ENCODE data around the gene ASCC2. TPM values are rescaled to one million over a fixed set of nuclear protein-coding genes. Genes with fewer than 3 reads are reported as not detected.

Gene ASCC2
- total RNA-seq, 2 experiments from 2014 or later: 84.4 to 90.2 TPM

- no peaks in the 10 kb centered on the region for H3K9me3 Mint-ChIP-seq (ENCODE audit: low read depth)
- ATAC-seq: no peak
- no peak overlapping the region for H3K27ac Mint-ChIP-seq
- CTCF ChIA-PET: interaction anchor here (1.1 kb wide), 1 partner anchor 15 kb away, joined by 3 read pairs; no protein-coding TSS in a partner anchor
- DNase-seq: no peak
- no peak overlapping the region for H3K4me3 Mint-ChIP-seq
- H3K27me3 Mint-ChIP-seq: no peaks in the 10 kb centered on the region
- peaks cover 46% of the 10 kb centered on the region for H3K36me3 Mint-ChIP-seq
- peaks cover 20% of the 10 kb centered on the region for H3K4me1 Mint-ChIP-seq
These were observed 13.4 kb downstream of the ASCC2 start for GRCh38 chr22:29824677-29825076.

GRCh38 chr22:29821291-29822016 is 16.6 kb downstream of the ASCC2 start:
- CTCF ChIA-PET: interaction anchor here (1.0 kb wide), 1 partner anchor 217 kb away, joined by 3 read pairs; no protein-coding TSS in a partner anchor
- Mint-ChIP-seq H3K9me3 (ENCODE audit: low read depth) (no peaks in the 10 kb centered on the region), H3K27me3 (no peaks in the 10 kb centered on the region), H3K36me3 (peaks cover 52% of the 10 kb centered on the region), H3K4me3 (no peak overlapping the region), H3K4me1 (peaks cover 19% of the 10 kb centered on the region), H3K27ac (peak overlapping the region; percentile 83)
- ATAC-seq (peak; percentile 98), DNase-seq (peak; percentile 85)

- H3K27me3 Mint-ChIP-seq: no peaks in the 10 kb centered on the region
- DNase-seq (no peak), ATAC-seq (no peak)
- peak overlapping the region; percentile 83 for H3K27ac Mint-ChIP-seq
- H3K9me3 Mint-ChIP-seq (ENCODE audit: low read depth): no peaks in the 10 kb centered on the region
- H3K36me3 Mint-ChIP-seq: peaks cover 52% of the 10 kb centered on the region
- no peak overlapping the region for H3K4me3 Mint-ChIP-seq
- peaks cover 19% of the 10 kb centered on the region for H3K4me1 Mint-ChIP-seq
- CTCF ChIA-PET: interaction anchor here (0.7 to 1.0 kb wide), 2 partner anchors 108 to 217 kb away, joined by 3 to 5 read pairs; no protein-coding TSS in a partner anchor
These were observed 17.1 kb downstream of the ASCC2 start for GRCh38 chr22:29820961-29821290.

- H3K4me1 Mint-ChIP-seq: peaks cover 19% of the 10 kb centered on the region
- DNase-seq (no peak), ATAC-seq (no peak)
- no peaks in the 10 kb centered on the region for H3K9me3 Mint-ChIP-seq (ENCODE audit: low read depth)
- H3K36me3 Mint-ChIP-seq: peaks cover 43% of the 10 kb centered on the region
- CTCF ChIA-PET: no interaction called here
- peak overlapping the region; percentile 29 for H3K27ac Mint-ChIP-seq
- no peaks in the 10 kb centered on the region for H3K27me3 Mint-ChIP-seq
- H3K4me3 Mint-ChIP-seq: no peak overlapping the region
These were observed 18.6 kb downstream of the ASCC2 start for GRCh38 chr22:29819501-29819900.

GRCh38 chr22:29817724-29818123 is 20.4 kb downstream of the ASCC2 start:
- no peaks in the 10 kb centered on the region for H3K27me3 Mint-ChIP-seq
- no peak overlapping the region for H3K27ac Mint-ChIP-seq
- peaks cover 19% of the 10 kb centered on the region for H3K4me1 Mint-ChIP-seq
- DNase-seq (no peak), ATAC-seq (no peak)
- peaks cover 33% of the 10 kb centered on the region for H3K36me3 Mint-ChIP-seq
- no peaks in the 10 kb centered on the region for H3K9me3 Mint-ChIP-seq (ENCODE audit: low read depth)
- no peak overlapping the region for H3K4me3 Mint-ChIP-seq
- CTCF ChIA-PET: interaction anchor here (0.7 kb wide), 1 partner anchor 579 kb away, joined by 5 read pairs; the partner anchor contains the start of gene SEC14L2

GRCh38 chr22:29816980-29817379 is 21.1 kb downstream of the ASCC2 start:
- peaks cover 33% of the 10 kb centered on the region for H3K36me3 Mint-ChIP-seq
- CTCF ChIA-PET: no interaction called here
- peaks cover 16% of the 10 kb centered on the region for H3K4me1 Mint-ChIP-seq
- no peak for DNase-seq
- H3K27me3 Mint-ChIP-seq: no peaks in the 10 kb centered on the region
- H3K4me3 Mint-ChIP-seq: no peak overlapping the region
- H3K9me3 Mint-ChIP-seq (ENCODE audit: low read depth): no peaks in the 10 kb centered on the region
- peak overlapping the region; percentile 41 for H3K27ac Mint-ChIP-seq
- no peak for ATAC-seq

GRCh38 chr22:29816539-29816938 is 21.5 kb downstream of the ASCC2 start:
- peaks cover 12% of the 10 kb centered on the region for H3K4me1 Mint-ChIP-seq
- DNase-seq (no peak), ATAC-seq (no peak)
- H3K27me3 Mint-ChIP-seq: no peaks in the 10 kb centered on the region
- no peak overlapping the region for H3K4me3 Mint-ChIP-seq
- H3K36me3 Mint-ChIP-seq: peaks cover 32% of the 10 kb centered on the region
- H3K9me3 Mint-ChIP-seq (ENCODE audit: low read depth): no peaks in the 10 kb centered on the region
- H3K27ac Mint-ChIP-seq: no peak overlapping the region
- CTCF ChIA-PET: interaction anchor here (0.8 kb wide), 1 partner anchor 44 kb away, joined by 3 read pairs; no protein-coding TSS in a partner anchor

- H3K27me3 Mint-ChIP-seq: no peaks in the 10 kb centered on the region
- CTCF ChIA-PET: interaction anchor here (0.8 kb wide), 1 partner anchor 44 kb away, joined by 3 read pairs; no protein-coding TSS in a partner anchor
- no peak for DNase-seq
- ATAC-seq: no peak
- peaks cover 8% of the 10 kb centered on the region for H3K4me1 Mint-ChIP-seq
- no peak overlapping the region for H3K4me3 Mint-ChIP-seq
- H3K9me3 Mint-ChIP-seq (ENCODE audit: low read depth): no peaks in the 10 kb centered on the region
- no peak overlapping the region for H3K27ac Mint-ChIP-seq
- peaks cover 28% of the 10 kb centered on the region for H3K36me3 Mint-ChIP-seq
These were observed 21.9 kb downstream of the ASCC2 start for GRCh38 chr22:29816128-29816527.

GRCh38 chr22:29815580-29815979 is 22.5 kb downstream of the ASCC2 start:
- CTCF ChIA-PET: interaction anchor here (0.8 kb wide), 1 partner anchor 43 kb away, joined by 3 read pairs; no protein-coding TSS in a partner anchor
- no peak overlapping the region for H3K27ac Mint-ChIP-seq

GRCh38 chr22:29814003-29814402 is 24.1 kb downstream of the ASCC2 start:
- DNase-seq: no peak
- no peak for ATAC-seq
- Mint-ChIP-seq H3K36me3 (peaks cover 25% of the 10 kb centered on the region), H3K27ac (no peak overlapping the region), H3K9me3 (ENCODE audit: low read depth) (no peaks in the 10 kb centered on the region), H3K4me1 (peaks cover 2% of the 10 kb centered on the region), H3K4me3 (no peak overlapping the region), H3K27me3 (no peaks in the 10 kb centered on the region)
- CTCF ChIA-PET: no interaction called here

More at GRCh38 chr22:29815580-29815979, 22.5 kb downstream of the ASCC2 start:
- peaks cover 4% of the 10 kb centered on the region for H3K4me1 Mint-ChIP-seq
- no peak overlapping the region for H3K4me3 Mint-ChIP-seq
- no peak for DNase-seq
- no peak for ATAC-seq
- H3K36me3 Mint-ChIP-seq: peaks cover 27% of the 10 kb centered on the region
- H3K27me3 Mint-ChIP-seq: no peaks in the 10 kb centered on the region
- H3K9me3 Mint-ChIP-seq (ENCODE audit: low read depth): no peaks in the 10 kb centered on the region

GRCh38 chr22:29813563-29813962 is 24.5 kb downstream of the ASCC2 start:
- H3K4me1 Mint-ChIP-seq: no peaks in the 10 kb centered on the region
- CTCF ChIA-PET: no interaction called here
- no peaks in the 10 kb centered on the region for H3K9me3 Mint-ChIP-seq (ENCODE audit: low read depth)
- ATAC-seq (no peak), DNase-seq (no peak)
- no peaks in the 10 kb centered on the region for H3K27me3 Mint-ChIP-seq
- no peak overlapping the region for H3K4me3 Mint-ChIP-seq
- H3K36me3 Mint-ChIP-seq: peaks cover 21% of the 10 kb centered on the region
- no peak overlapping the region for H3K27ac Mint-ChIP-seq

GRCh38 chr22:29813126-29813525 is 24.9 kb downstream of the ASCC2 start:
- Mint-ChIP-seq H3K27ac (no peak overlapping the region), H3K27me3 (no peaks in the 10 kb centered on the region), H3K36me3 (peaks cover 21% of the 10 kb centered on the region), H3K4me3 (no peak overlapping the region), H3K9me3 (ENCODE audit: low read depth) (no peaks in the 10 kb centered on the region), H3K4me1 (no peaks in the 10 kb centered on the region)
- DNase-seq (no peak), ATAC-seq (no peak)
- CTCF ChIA-PET: no interaction called here

GRCh38 chr22:29811377-29811776 is 26.7 kb downstream of the ASCC2 start:
- CTCF ChIA-PET: no interaction called here
- no peak for ATAC-seq
- DNase-seq: no peak
- Mint-ChIP-seq H3K36me3 (peaks cover 23% of the 10 kb centered on the region), H3K4me3 (no peak overlapping the region), H3K9me3 (ENCODE audit: low read depth) (no peaks in the 10 kb centered on the region), H3K4me1 (peaks cover 1% of the 10 kb centered on the region), H3K27me3 (no peaks in the 10 kb centered on the region), H3K27ac (no peak overlapping the region)

GRCh38 chr22:29810216-29810615 is 27.9 kb downstream of the ASCC2 start:
- H3K4me1 Mint-ChIP-seq: peaks cover 1% of the 10 kb centered on the region
- H3K27ac Mint-ChIP-seq: no peak overlapping the region
- no peaks in the 10 kb centered on the region for H3K9me3 Mint-ChIP-seq (ENCODE audit: low read depth)
- CTCF ChIA-PET: interaction anchor here (1.0 kb wide), 1 partner anchor 14 kb away, joined by 3 read pairs; no protein-coding TSS in a partner anchor
- peaks cover 31% of the 10 kb centered on the region for H3K36me3 Mint-ChIP-seq
- no peak for ATAC-seq
- no peaks in the 10 kb centered on the region for H3K27me3 Mint-ChIP-seq
- no peak overlapping the region for H3K4me3 Mint-ChIP-seq
- DNase-seq: no peak

Data from activated CD8-positive, alpha-beta memory T cell treated with anti-CD3 and anti-CD28 coated beads, Interleukin-2, amount 10 ng/mL, durations not matched to agents 7 days and 5 days (primary cell).